Inflammatory macrophage (primary cell): ENCODE results near the gene ZCCHC2.

ENCODE experiments used
- DNase-seq, 2 donors: peaks; one replicate each; pipeline ENCODE4 v3.0.0-alpha.2; 2020 to 2022

The ZCCHC2 gene

DNA sequence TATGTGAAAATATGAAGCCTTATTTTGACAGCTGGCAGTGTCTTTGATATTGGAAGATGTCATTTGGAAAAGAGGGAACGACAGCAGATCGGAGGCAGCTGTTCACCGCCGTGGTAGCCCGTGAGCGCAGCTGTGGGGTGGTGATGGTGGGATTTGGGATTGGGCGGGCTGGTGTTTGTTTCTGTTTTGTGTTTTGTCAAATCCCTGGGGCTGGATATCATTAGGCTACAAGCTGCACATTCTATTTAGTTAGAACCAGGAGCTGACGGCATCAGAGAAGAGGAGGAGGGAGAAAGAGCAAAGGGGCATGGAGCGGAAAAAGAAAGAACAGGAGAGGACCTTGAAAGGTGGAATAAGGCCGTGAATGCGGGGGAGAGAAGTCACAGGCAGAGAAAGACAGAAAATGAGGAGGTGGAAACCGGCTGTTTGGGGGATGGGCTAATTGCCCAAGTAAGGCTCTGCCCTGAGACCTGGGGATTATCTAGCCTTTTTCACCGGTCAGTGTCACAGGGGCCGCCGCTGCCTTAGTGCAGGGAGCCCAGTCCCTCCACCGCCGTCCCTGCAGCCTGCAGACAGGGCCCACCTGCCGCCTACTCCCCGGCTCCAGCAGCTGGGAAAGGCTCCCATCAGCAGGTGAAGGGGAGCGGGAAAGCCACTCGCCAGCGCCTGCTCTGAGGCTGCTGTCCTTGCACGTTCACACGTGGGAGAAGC, 88.0 kb downstream of the ZCCHC2 start:
- DNase-seq = peak in 1 of 2 donors; percentile 34

DNA sequence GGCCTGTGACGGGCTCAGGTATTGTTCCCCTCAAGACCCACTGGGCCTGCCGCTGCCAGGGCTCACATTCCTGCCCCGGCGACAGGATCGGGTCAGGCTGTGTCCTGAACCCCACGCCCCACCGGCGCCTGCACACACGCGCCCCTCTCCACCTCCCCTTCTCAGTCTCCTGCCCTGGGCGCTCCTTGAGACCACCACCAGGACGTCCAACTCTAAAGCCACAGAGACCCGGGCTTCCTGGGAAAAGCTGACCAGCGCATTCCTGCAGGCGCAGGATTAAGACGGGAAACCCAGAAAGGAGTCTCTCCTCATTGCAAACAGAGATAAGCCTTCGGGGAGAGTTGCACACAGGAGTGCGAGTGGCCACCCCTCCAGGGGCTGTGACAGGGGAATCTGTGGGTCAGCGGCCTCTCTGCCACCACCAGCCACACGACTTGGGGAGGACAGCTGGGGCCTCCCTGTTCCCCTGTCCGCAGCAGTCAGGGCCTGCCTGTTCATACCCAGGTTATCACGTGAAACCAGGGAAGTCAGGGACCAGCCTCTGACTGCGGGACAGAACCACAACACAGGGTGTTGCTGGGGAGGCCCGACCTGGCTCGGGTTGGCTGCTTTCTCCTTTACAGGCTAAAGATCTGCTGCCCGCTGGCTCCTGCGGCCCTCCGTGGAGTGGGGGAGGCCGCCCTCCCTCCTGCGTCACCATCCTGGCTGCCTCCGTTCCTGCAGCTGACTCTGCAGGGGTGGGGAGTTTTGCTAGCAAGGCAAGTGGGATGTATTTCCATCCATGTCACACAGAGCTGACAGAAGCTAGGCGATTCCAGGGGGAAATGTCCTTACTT, 88.8 kb downstream of the ZCCHC2 start:
- DNase-seq = peak; percentile 55 to 89

DNA sequence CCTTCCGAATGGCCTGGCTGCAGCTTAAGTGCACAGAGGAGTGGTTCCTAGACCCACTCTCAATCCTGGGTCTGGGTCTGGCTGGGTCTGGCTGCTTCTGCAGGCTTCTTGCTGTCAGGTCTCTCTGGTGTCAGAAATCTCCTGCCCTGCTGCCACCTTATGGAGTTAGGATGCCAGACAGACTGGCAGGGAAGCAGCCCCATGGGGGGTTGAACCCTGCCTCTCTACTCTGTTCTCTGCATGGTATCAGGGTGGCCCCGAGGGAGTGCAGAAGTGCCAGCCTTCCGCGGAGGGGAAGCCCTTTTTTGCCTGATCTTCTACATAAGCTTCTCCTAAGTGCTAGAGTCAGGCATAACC, 89.4 kb downstream of the ZCCHC2 start:
- no peak for DNase-seq

DNA sequence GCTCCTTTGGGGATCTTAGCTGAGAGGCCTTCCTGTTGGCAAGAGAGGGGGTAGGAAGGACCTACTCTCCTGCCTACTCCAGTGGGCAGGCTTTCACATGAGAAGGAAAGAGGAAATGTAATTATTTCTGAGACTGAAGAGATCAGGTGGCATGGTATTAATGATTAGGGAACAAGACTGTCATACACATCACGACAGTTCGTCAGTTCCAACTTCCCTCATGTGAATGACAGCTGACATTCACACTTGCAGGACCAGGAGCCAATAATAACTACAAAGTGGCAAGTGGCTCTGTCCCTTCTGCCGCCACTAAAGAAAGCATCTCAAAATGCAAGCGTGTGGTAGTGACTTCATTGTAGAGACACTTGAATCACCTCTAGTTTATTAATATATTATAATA, 90.0 kb downstream of the ZCCHC2 start:
- peak; percentile 85 to 91 for DNase-seq

DNA sequence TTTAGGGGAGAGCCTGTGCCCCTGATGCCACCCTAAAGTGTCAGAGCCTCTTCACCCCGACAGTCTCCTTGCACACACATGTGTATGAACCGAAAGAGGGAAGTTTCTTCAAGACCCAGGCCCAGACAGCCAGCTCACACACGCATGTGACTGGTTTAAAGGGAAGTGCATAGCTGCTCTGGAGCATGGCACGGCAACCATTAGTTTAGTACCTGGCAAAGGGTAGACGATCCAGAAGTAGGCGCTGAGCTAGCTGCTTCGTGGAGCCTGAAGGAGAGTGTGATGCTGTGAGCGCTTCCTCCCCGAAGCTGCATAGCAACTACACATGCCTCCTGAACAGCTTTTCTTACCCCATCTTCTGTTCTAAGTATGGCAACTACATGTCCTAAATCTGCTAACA, 91.7 kb downstream of the ZCCHC2 start:
- DNase-seq = peak; percentile 29 to 69

DNA sequence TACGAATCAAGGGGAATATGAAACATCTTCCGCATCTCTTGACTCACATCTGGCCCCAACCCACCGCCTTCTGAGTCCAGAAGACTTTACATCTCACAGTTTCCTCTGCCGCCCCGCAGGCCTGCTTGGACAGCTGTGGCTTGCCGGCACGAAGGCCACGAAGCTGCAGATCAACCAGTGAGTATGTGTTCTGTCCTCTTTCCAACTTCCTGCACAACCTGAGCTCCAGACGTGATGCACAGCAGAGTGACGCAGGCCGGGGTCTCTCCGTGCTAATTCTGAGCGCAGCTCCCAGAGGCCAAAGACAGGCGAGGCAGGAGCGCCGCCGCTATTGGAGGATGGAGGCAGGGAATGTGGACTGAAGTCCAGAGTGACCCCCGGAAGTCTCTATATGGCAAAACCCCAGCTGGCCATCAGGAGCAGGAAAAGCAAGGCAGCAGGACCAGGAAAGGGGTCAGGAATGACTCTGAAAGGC, 93.5 kb downstream of the ZCCHC2 start:
- DNase-seq = no peak

DNA sequence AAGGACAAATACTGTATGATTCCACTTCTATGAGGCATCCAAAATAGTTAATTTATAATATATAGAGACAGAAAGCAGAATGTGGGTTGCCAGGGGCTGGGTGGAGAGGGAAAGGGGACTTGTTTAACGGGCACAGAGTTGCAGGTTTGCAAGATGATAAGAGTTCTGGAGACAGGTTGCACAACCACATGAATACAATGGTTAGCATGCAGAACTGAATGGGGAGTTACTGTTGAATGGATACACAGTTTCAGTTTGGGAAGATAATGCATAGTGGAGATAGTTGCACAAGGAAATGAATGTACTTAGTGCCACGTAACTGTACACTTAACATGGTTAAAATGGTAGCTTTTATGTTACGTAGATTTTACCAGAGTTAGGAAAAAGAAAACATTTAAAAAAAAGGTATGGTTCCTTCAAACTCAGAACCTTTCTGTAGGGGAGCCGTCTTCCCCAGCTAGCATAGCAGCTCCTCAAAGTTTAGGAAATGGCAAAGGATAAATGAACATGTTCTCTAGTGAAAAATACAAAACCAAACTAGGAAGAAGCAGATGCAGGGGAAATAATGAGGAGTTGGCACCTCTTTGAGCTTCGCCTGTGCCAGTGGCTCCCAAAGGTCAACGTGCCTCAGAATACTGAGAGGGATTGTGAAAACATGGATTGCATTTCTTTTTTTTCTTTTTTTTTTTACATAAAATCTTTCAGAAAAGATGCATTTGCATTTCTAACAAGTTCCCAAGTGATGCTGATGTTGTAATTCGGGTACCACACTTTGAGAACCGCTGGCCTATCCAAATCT, 95.2 kb downstream of the ZCCHC2 start:
- no peak for DNase-seq

DNA sequence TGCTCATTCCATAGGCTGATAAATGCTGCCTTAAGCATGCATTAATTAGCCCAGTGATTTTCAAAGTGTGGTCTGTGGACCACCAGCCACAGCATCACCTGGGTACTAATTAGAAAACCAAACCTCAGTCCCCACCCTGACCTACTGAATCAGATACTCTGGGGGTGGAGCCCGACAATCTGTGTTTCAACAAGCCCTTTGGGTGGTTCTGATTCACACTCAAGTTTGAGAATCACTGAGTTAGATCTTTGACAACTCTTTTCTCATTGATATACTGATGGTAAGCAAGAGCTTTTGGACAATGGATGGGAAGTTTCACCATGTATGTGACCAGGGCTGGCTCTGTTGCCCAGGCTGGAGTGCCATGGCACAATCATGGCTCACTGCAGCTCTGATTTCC, 95.9 kb downstream of the ZCCHC2 start:
- no peak for DNase-seq

DNA sequence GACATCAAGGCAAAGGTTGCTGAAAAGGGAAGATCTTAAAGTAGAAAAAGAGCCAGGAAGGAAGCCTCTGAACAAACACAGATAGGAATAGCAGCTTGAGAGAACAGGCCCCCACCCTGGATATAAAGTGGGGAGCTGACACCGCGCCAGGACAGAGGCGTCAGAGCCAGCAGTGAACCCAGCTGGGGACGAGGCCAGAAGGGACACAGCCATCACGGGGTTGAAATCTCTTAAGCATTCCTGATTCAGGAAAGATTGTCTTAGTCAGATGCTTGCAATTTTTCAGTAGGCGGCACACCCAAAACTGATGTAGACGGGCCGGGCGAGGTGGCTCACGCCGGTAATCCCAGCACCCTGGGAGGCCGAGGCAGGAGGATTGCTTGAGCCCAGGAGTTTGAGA, 98.7 kb downstream of the ZCCHC2 start:
- DNase-seq = no peak

DNA sequence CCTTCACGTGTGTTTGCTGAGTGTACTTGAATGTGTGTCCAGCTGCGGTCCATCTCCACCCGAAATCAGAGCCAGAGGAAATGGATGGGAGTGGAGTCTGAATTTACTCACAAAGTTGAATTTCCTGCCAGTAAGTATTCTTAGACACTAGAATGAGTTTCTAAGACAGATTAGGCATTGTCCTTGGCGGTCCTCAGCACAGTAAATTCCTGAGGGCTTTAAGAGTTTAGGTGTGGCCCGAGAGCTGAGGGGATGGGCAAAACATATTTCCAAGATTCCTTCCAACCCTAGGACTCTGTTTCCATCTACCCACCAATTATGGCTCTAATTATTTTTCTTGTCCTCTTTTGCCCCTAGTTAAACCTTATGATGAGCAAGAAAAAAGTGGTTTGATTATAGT, 102.2 kb downstream of the ZCCHC2 start:
- DNase-seq = no peak
